HG03342 (cell line): ENCODE data around the gene CXADR.

Experiments used
- ATAC-seq: cut with Tn5 transposase; IDR thresholded peaks from one replicate; pipeline ENCODE4 v1.9.1; 2021; ENCODE audit warnings: mild to moderate bottlenecking, moderate library complexity; ENCODE audit not compliant: unreplicated experiment

Gene CXADR

DNA sequence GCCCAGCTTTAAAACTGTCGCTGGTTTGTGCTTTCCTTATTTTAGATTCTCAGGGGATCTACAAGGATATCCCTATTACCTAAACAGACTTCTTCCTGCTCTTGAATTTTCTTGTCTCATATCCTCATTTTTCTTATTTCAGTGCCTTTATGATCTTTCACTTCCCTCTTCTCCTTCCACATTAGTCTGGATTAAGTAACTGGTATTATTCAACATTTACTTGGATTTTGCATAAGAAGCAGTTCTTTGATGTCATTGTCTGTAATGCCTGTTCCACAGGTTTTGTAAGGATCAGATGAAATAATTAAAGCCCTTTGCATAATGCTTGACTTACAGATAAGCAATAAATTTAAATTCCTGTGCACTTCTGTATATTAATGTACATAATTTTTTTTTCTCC lies 26.5 kb downstream of the CXADR start:
- no peak for ATAC-seq

DNA sequence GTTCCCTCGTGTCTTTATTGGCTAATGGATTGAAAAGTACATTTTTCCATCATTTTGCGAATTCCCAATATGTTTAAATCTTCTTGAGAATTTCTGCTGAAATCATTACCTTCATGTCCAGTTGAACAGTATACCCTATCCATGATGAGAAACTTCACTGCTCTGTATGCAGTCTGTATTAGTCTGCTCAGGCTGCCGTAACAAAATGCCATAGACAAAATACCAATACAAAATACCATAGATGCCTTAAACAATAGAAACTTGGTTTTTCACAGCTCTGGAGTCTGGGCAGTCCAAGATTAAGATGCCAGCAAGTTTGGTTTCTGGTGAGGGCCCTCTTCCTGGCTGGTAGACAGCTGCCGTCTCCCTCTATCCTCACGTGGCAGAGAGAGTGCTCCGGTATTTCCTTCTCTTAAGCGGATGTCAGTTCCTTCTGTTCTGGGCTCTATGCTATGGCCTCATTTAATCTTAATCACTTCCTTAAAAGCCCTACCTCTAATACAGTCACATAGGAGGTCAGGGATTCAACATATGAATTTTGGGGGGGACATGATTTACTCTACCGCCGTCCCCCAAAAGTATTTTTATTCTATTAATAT lies 27.0 kb downstream of the CXADR start:
- ATAC-seq = no peak

DNA sequence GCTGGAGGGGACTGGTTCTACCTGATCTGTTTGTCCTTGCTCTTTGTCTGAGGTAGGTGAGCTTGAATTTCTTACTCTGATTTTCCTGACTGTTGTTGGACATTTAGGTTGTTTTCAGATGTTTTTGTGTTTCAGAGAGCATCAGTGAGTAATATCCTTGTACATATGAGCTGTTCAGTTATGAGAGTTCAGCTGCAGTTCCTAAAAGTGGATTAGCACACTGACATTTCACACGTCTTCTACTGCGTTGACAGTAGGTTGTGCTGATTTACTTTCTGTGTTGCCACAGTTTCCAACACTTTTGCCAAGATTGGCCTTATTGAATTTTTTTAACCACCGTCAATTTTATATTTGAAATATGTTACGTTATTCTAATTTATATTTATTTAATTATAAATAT lies 27.7 kb downstream of the CXADR start:
- no peak for ATAC-seq

DNA sequence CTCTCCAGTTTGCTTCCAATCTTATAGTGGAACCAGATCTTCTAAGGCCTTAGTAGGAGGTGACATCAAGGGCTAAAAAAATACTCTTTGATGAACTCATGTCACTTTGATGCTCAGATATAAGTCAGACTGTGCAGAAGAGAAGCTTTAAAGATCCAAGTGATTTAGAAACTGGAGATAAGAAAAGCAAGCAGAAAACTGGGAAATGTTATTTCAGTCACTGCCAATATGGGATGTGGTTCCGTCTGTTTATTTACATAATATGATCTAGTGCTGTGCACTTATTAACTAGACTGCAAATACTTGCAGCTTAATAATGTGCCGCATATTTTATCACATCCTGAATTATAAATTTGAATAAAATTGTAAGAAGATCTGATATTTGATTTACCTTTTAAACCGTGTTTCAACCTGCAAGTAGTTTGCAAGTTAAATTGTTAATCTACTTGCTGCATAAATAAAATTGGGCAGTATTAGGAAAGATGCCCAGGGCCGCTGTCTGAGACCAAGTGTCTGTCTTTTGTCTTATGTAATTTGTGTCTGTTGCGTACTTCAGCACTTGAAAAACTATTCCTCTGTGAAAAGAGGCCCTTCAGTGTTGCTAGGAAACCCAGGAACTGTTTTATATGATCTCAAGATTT lies 29.6 kb downstream of the CXADR start:
- ATAC-seq = no peak

DNA sequence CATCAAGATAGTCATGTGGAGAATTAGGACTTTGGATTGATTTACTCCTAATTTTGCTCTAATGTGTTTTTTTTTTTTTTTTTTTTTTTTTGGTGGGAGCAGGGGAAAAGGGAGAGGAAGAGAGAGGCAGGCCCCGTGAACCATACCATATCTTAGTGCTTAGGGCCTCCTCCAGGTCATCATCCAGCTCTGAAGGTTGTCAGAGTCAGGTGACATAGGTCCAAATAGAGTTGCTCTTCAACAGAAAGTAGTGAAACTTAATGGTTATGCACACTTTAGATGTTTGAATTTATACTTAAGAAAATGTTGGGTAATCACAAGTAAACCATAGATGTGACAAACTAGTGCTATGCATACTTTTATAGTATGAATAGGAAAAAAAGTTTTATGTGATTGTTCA lies 32.2 kb downstream of the CXADR start:
- no peak for ATAC-seq

DNA sequence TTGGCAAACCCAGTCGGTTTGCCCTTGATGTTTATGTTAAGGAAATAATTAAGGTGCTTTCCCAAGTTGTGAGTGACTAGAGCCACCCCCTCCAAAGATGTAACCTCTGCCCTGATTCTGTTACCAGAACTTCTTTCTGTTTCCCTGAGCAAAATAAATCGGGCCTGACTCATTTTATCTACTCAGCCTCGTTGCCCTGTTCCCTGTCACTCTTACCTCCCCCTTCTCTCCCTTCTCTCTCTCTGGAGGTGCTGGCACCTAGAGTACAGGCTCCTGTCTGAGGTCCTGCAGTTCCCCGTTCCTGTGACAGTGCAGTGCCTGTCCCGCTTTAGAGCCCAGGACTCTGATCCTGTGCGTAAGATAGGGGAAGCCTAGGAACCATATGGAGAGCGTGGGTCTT lies 35.4 kb downstream of the CXADR start:
- ATAC-seq = no peak

DNA sequence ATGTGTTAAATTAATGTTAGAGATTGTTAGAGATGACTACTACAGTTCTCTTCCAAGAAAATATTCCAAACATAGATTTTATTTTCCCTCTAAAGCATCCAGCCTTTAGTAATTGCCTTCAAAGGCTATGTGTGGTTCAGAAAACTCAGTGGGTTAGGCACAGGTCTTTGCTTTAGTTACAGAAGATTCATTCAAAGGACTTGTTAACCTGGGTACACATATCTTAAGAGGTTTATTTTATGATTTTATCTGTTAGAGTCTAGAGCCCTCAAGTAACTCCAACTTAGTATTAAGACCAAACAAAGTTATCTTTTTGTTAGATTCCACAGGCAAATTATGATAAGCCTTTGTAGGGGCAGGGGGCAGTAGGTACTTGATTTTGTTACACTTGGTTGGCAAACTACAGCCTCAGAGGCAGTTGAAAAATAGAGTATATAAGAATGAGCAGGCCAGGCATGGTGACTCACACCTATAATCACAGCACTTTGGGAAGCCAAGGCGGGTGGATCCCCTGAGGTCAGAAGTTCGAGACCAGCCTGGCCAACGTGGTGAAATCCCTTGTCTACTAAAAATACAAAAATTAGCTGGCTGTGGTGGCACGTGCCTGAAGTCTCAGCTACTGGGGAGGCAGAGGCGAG lies 37.9 kb downstream of the CXADR start:
- no peak for ATAC-seq

DNA sequence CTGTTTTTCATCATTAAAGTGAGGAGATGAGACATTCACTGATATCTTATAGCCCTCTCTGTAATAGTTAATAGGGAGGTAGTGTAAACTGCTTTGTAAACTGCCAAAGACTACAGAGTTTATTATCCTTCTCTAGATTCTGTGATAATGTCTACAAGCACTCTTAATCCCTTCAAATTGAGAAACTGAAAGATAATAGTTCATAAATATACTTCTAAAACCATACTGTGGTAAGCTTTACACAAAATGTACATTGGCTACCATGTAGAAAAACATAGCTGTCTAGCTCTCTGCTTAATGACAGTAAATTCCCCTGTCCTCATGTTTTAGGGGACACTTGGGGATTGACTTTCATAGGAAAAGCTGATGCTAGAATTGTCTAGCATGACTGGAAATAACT lies 39.6 kb downstream of the CXADR start:
- no peak for ATAC-seq

DNA sequence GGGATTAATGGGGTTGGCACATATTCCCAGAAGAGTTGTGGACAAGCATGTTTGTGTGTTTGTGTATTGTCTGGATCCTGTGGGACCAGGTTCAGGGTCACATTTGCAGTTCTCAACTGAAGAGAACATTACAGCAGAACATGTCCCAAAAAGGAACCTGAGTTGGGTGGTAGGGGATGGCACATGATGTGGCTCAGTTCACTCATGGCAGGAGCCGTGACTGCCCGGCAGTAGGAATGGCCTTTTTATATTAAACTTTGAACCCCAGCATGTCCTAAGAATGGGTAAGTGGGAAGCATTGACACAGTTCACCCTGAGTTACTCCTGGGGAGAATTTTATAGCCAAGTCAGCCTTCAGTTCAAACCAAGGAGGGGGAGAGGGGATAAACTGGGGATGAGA lies 41.3 kb downstream of the CXADR start:
- ATAC-seq = no peak

DNA sequence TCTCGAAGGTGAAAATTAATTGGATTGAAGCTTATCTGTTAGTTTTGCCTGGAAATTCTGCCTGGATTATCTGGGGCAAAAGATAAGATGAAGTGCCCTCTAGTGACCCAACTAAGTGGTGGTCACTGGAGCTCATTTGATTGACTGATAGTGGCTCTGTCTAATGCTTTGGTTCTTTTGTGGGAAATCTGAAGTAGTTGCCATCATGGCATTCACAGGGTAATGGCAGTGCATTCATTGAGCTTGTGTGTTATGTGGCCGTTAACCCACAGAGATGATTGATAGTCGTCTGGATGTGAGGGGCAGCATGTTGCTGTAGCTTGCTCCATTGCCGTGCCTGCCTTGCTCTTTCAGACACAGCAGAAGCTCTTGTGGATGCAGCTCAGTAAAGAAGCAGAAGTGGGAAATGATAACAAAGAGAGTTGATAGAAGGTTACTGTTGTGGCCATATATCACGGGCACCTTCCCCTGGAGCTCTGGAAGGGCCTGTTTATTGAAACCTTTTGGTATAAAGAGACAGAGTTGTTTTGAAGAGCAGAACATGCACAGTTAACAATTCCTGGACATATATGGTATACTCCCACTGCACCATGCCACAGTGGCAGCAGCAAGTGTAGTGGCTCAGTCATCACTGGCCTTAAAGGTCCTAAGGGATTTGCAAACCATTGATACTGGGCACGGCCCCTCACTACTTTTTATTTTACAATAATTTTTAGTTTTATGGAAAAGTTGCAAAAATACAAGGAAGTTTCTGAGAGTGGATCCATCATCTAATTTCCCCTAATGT lies 42.0 kb downstream of the CXADR start:
- no peak for ATAC-seq

DNA sequence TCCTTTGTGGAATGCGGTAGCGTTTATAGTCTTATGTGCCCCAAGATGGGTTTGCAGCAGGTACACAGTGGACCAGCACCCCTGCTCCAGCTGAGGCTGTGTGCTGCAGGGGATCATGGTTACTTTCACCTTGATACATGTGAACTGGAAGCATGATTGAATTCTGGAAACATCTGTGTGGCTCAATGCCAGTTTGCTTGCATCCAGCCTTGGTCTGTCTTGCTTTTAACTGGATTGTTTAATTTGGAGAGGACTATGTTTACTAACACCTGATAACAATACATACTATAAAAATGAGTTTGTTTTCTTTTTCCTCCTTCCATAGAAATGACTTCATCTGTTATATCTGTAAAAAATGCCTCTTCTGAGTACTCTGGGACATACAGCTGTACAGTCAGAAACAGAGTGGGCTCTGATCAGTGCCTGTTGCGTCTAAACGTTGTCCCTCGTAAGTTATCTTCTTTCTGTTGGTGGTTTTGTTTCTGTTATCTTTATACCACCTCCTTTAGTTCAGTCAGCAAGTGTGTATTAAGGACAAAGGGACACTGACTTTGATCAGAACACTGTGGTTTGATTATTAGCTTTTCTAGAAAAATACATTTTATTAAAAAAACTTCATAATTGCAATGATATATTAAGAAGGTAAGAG lies 47.7 kb downstream of the CXADR start:
- no peak for ATAC-seq

DNA sequence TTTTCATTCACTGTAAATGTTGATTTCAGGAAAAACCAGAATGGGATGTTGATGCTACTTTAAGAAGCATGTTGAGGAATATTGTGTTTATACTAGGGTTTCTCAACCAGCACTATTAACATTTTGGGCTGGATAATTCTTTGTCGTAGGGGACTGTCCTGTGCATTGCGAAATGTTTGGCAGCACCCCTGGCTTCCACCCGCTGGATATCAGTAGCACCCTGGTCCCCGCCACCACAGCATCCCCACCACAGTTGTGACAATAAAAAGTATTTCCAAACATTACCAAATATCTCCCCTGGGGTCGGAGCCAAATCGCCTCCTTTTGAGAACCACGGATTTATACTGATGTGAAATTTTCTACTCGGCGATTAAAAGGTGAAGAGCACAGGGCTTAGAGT lies 57.9 kb downstream of the CXADR start:
- ATAC-seq = no peak

DNA sequence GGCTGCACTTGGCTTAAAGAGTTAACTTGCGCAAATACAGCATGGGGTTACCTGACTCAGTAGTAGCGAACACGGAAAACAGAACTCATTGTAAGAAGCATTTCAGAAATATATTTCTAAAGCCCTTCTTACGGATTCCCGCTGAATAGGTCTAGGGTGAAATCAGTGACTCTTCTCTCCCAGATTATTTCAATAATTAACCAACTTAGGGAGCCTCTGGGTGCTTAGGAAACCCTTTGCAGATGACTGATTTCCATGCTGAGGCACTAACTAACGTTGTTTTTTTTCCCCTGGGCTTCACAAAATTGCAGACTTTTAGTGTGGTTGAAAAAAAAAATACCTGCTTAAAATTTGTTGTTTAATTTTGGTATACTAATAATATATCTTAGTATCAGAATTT lies 59.6 kb downstream of the CXADR start:
- no peak for ATAC-seq

DNA sequence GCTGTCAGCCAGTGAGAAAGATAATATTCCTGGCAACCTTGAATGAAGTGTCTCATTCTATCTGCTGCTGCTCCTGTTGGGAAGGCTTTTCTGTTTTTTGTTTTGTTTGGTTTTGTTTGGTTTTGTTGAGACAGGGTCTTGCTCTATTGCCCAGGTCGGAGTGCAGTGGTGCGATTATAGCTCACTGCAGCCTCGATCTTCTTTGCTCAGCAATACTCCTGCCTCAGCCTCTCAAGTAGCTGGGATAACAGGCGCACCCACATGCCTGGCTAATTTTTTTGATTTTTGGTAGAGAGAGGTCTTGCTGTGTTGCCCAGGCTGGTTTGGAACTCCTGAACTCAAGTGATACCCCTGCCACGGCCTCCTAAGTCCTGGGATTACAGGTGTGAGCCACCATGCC lies 62.2 kb downstream of the CXADR start:
- no peak for ATAC-seq

DNA sequence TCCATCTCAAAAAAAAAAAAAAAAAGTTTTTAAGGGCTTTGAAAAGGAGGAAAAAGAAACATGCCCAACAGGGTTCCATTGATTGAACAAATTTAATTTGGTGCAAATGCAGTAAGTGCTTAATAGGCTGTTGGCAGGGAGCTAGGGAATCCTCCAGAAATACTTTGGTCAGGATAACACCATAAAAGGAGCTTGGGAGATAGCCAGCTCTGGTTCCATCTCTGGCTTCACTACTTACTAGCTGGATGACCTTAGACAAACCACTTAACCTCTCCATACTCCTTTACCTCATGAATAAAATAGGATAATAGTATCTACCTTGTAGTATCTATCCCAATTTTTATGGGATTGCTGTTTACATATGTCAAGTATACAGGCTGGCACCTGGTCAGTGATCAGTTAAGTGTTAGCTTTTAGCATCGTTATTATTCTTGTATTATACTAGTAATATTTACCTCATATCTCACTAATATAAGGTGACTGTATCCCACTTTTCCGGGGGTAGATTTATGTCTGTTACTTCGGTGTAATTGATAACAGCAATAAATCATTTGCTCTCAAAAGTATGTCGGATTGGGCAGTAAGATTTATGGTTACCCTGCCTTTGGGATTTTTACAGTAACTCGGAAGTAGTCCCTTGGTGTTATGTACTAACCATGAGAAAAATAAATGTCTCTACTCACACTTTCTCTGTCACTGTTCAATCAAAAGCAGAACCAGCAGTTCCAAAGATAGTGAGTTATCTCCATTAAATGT lies 63.4 kb downstream of the CXADR start:
- ATAC-seq = no peak

DNA sequence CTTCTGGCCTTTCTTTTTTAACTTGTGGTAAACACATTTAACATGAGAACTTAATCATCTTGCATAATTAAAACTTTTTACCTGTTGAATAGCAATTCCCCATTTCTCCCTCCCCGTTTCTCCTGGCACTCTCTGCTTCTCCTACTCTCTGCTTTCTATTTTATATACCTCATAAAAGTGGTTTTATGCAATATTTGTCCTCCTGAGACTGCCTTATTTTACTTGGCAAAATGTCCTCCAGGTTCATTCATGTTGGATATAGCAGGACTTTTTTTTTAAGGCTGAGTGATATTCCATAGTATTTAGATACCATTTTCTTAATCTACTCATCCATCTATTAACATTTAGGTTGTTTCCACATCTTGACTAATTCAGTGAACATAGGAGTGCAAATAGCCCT lies 64.9 kb downstream of the CXADR start:
- no peak for ATAC-seq

DNA sequence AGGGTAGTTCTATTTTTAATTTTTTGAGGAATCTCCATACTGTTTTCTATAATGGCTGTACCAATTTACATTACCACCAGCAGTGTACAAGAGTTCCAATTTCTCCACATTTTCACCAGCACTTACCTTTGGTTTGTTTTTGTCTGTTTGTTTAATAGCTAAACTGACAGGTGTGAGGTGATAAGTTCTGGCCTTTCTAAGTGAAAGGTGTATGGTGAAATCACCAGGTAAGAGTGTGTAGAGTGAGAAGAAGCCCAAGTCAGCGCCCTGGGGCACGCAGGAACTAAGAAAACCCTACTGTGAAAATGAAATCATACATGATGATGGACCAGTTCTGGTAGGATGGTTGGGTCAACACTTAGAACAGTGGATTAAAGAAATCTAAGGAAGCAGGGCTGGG lies 65.3 kb downstream of the CXADR start:
- no peak for ATAC-seq

DNA sequence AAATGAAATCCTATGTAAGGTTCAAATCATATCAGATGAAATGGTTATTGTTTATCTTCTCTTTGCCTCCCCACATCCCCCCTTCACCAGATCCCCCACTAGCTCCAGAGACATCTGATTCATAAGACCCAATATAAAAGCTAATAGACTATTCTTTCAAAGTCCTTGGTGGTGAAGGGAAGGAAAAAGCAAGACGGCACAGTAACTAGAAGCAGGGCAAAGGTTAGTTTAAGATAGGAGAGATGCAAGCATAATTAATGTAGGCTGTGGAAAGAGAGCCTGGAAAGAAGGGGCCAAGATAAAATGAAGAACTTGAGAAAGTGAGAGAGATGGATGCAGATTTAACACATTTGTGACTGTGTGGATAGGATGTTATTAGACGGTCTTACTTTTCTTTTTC lies 66.0 kb downstream of the CXADR start:
- no peak for ATAC-seq

DNA sequence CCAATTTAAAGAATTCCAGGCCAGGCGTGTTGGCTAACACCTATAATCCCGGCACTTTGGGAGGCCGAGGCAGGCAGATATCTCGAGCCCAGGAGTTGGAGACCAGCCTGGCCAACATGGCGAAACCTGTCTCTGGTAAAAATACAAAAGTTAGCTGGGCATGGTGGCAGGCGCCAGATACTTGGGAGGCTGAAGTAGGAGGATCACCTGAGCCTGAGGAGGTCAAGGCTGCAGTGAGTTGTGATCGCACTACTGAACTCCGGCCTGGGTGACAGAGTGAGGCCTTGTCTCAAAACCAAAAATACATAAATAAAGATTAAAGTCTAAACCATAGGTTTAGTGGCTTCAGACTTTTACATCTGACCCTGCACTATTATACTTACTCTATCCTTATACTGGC lies 67.5 kb downstream of the CXADR start:
- no peak for ATAC-seq

DNA sequence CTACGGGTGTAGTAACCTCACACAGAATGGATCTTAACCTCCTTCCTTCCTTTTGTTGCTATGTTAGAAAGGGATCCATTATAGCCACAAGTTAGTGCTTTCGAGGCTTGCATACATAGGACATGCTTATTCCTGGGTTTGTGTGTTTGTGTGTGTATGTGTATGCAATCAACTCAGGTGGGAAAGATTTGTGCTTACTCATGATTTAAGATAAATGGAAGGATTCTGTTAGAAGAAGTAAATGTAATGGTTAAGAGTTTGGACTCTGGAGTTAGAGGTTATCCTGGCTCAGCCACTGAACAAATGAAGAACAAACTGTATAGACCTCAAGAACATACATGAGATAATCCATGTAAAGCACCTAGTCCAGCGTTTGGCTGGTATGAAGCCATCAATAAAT lies 71.1 kb downstream of the CXADR start:
- no peak for ATAC-seq
